ENCODE data around the gene FRRS1L. TPM values are rescaled to one million over a fixed set of nuclear protein-coding genes. Genes with fewer than 3 reads are reported as not detected.

The FRRS1L gene
- total RNA-seq, 2 donors from 2014 or later: 0.81 to 1.1 TPM

- ATAC-seq (ENCODE audit: insufficient number of reproducible peaks, low FRiP score, low read depth) (no peak), DNase-seq (ENCODE audit: low spot score) (no peak)
- TF ChIP-seq, protein P1, sequence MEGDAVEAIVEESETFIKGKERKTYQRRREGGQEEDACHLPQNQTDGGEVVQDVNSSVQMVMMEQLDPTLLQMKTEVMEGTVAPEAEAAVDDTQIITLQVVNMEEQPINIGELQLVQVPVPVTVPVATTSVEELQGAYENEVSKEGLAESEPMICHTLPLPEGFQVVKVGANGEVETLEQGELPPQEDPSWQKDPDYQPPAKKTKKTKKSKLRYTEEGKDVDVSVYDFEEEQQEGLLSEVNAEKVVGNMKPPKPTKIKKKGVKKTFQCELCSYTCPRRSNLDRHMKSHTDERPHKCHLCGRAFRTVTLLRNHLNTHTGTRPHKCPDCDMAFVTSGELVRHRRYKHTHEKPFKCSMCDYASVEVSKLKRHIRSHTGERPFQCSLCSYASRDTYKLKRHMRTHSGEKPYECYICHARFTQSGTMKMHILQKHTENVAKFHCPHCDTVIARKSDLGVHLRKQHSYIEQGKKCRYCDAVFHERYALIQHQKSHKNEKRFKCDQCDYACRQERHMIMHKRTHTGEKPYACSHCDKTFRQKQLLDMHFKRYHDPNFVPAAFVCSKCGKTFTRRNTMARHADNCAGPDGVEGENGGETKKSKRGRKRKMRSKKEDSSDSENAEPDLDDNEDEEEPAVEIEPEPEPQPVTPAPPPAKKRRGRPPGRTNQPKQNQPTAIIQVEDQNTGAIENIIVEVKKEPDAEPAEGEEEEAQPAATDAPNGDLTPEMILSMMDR (IDR thresholded peaks at IDR 0.05): no peak
- H3K36me3 ChIP-seq: no peaks in the 10 kb centered on the region
- H3K4me1 ChIP-seq (ENCODE audit: control insufficient read depth in 1 of 2, low read depth in 2 of 2): no peaks in the 10 kb centered on the region
- H3K27ac ChIP-seq: no peak overlapping the region
- H3K4me3 ChIP-seq: no peak overlapping the region
- H3K27me3 ChIP-seq (replicated peaks; ENCODE audit: insufficient read depth): no peaks in the 10 kb centered on the region
- peaks cover 3% of the 10 kb centered on the region for H3K9me3 ChIP-seq
Observed at GRCh38 chr9:109149089-109149488, 18.0 kb downstream of the FRRS1L start.

GRCh38 chr9:109145051-109145450 lies 22.0 kb downstream of the FRRS1L start:
- TF ChIP-seq, protein P1 (IDR thresholded peaks at IDR 0.05): no peak
- no peak for ATAC-seq (ENCODE audit: insufficient number of reproducible peaks, low FRiP score, low read depth)
- Histone ChIP-seq H3K4me3 (no peak overlapping the region), H3K27ac (no peak overlapping the region), H3K36me3 (no peaks in the 10 kb centered on the region), H3K9me3 (no peaks in the 10 kb centered on the region), H3K27me3 (replicated peaks; ENCODE audit: insufficient read depth) (no peaks in the 10 kb centered on the region), H3K4me1 (ENCODE audit: control insufficient read depth in 1 of 2, low read depth in 2 of 2) (no peaks in the 10 kb centered on the region)
- no peak for DNase-seq (ENCODE audit: low spot score)

- no peak for ATAC-seq (ENCODE audit: insufficient number of reproducible peaks, low FRiP score, low read depth)
- H3K27ac ChIP-seq: no peak overlapping the region
Observed at GRCh38 chr9:109143881-109144562, 23.0 kb downstream of the FRRS1L start.

DNA sequence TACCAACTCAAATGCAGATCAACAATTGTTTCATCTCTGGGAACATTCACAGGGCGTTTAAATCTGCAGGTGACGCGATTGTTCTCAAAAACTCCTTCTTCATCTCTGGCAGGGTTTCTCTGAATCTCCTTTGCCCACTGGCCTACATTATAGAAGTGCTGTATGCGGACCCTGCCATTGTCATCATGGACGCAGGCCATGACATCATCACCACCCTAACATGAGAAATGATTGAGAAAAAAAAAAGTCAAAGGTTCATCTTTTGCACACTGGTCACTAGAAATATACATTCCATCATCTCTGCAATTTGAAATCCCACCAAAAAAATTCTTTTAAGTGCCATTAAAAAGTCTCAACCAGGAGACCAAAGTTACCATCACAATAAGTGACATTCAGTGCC lies 25.7 kb downstream of the FRRS1L start:
- H3K4me1 ChIP-seq (ENCODE audit: control insufficient read depth in 1 of 2, low read depth in 2 of 2): no peaks in the 10 kb centered on the region
- no peak for DNase-seq (ENCODE audit: low spot score)
- no peaks in the 10 kb centered on the region for H3K9me3 ChIP-seq
- TF ChIP-seq, protein P1 (IDR thresholded peaks at IDR 0.05): no peak
- no peak overlapping the region for H3K4me3 ChIP-seq
- no peak for ATAC-seq (ENCODE audit: insufficient number of reproducible peaks, low FRiP score, low read depth)
- H3K36me3 ChIP-seq: no peaks in the 10 kb centered on the region
- H3K27me3 ChIP-seq (replicated peaks; ENCODE audit: insufficient read depth): no peaks in the 10 kb centered on the region
- H3K27ac ChIP-seq: no peak overlapping the region

More at GRCh38 chr9:109143881-109144562, 23.0 kb downstream of the FRRS1L start:
- TF ChIP-seq, protein P1 (IDR thresholded peaks at IDR 0.05): no peak
- no peaks in the 10 kb centered on the region for H3K27me3 ChIP-seq (replicated peaks; ENCODE audit: insufficient read depth)
- DNase-seq (ENCODE audit: low spot score): no peak
- H3K4me3 ChIP-seq: no peak overlapping the region
- H3K9me3 ChIP-seq: no peaks in the 10 kb centered on the region
- no peaks in the 10 kb centered on the region for H3K36me3 ChIP-seq
- H3K4me1 ChIP-seq (ENCODE audit: control insufficient read depth in 1 of 2, low read depth in 2 of 2): no peaks in the 10 kb centered on the region

GRCh38 chr9:109139851-109140250 lies 27.2 kb downstream of the FRRS1L start:
- Histone ChIP-seq H3K9me3 (no peaks in the 10 kb centered on the region), H3K27ac (no peak overlapping the region), H3K4me3 (no peak overlapping the region), H3K4me1 (ENCODE audit: control insufficient read depth in 1 of 2, low read depth in 2 of 2) (no peaks in the 10 kb centered on the region), H3K36me3 (no peaks in the 10 kb centered on the region), H3K27me3 (replicated peaks; ENCODE audit: insufficient read depth) (no peaks in the 10 kb centered on the region)
- TF ChIP-seq, protein P1 (IDR thresholded peaks at IDR 0.05): no peak
- DNase-seq (ENCODE audit: low spot score): no peak
- no peak for ATAC-seq (ENCODE audit: insufficient number of reproducible peaks, low FRiP score, low read depth)

Measured in thoracic aorta (tissue), 2 donors.